Endothelial cell of umbilical vein (primary cell): ENCODE results near the gene IGFL2.

Experiments
- CTCF ChIP-seq, 2 donors: IDR thresholded peaks; 1 replicate in 1 of 2; 2 replicates in 1 of 2; pipeline ENCODE4 v1.5.1; 2011; ENCODE audit warnings: low read length in 2 of 2, mild to moderate bottlenecking in 2 of 2, moderate library complexity in 2 of 2, control low read depth in 1 of 2, inconsistent platforms in 1 of 2, low read depth in 1 of 2; ENCODE audit not compliant: insufficient read depth in 1 of 2; ENCODE audit errors: extremely low read depth in 1 of 2
- EZH2 ChIP-seq: IDR thresholded peaks from 2 replicates; pipeline ENCODE4 v1.6.1; 2012; ENCODE audit warnings: borderline replicate concordance, low read depth, mild to moderate bottlenecking, moderate library complexity, low read length, inconsistent platforms; ENCODE audit not compliant: severe bottlenecking

GRCh38 chr19:46116121-46116520, 31.9 kb upstream of the IGFL2 start:
- TF ChIP-seq CTCF (IDR thresholded peaks at IDR 0.05; ENCODE audit: extremely low read depth in 1 of 2, insufficient read depth in 1 of 2, low read depth in 1 of 2, low read length in 2 of 2) = no peak
- TF ChIP-seq EZH2 = no peak
